AG08396 (cell line): ENCODE data around the gene GET3.
"Not testable (repeated sequence)": the region's sequence is repeated elsewhere in the genome, so short reads cannot be mapped to it uniquely, and the experiment has no call there.

Experiments used
- DNase-seq: peaks from one replicate; pipeline ENCODE4 v3.0.0; 2012; ENCODE audit warnings: low spot score, mixed read lengths

Gene GET3

DNA sequence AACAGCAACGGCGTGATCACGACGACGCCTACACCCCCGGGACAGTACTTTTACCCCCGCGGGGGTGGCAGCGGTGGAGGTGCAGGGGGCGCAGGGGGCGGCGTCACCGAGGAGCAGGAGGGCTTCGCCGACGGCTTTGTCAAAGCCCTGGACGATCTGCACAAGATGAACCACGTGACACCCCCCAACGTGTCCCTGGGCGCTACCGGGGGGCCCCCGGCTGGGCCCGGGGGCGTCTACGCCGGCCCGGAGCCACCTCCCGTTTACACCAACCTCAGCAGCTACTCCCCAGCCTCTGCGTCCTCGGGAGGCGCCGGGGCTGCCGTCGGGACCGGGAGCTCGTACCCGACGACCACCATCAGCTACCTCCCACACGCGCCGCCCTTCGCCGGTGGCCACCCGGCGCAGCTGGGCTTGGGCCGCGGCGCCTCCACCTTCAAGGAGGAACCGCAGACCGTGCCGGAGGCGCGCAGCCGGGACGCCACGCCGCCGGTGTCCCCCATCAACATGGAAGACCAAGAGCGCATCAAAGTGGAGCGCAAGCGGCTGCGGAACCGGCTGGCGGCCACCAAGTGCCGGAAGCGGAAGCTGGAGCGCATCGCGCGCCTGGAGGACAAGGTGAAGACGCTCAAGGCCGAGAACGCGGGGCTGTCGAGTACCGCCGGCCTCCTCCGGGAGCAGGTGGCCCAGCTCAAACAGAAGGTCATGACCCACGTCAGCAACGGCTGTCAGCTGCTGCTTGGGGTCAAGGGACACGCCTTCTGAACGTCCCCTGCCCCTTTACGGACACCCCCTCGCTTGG is 55.0 kb downstream of the GET3 start:
- DNase-seq = peak; percentile 29

DNA sequence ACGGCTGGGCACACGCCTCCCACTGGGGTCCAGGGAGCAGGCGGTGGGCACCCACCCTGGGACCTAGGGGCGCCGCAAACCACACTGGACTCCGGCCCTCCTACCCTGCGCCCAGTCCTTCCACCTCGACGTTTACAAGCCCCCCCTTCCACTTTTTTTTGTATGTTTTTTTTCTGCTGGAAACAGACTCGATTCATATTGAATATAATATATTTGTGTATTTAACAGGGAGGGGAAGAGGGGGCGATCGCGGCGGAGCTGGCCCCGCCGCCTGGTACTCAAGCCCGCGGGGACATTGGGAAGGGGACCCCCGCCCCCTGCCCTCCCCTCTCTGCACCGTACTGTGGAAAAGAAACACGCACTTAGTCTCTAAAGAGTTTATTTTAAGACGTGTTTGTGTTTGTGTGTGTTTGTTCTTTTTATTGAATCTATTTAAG is 55.6 kb downstream of the GET3 start:
- DNase-seq = peak; percentile 9

DNA sequence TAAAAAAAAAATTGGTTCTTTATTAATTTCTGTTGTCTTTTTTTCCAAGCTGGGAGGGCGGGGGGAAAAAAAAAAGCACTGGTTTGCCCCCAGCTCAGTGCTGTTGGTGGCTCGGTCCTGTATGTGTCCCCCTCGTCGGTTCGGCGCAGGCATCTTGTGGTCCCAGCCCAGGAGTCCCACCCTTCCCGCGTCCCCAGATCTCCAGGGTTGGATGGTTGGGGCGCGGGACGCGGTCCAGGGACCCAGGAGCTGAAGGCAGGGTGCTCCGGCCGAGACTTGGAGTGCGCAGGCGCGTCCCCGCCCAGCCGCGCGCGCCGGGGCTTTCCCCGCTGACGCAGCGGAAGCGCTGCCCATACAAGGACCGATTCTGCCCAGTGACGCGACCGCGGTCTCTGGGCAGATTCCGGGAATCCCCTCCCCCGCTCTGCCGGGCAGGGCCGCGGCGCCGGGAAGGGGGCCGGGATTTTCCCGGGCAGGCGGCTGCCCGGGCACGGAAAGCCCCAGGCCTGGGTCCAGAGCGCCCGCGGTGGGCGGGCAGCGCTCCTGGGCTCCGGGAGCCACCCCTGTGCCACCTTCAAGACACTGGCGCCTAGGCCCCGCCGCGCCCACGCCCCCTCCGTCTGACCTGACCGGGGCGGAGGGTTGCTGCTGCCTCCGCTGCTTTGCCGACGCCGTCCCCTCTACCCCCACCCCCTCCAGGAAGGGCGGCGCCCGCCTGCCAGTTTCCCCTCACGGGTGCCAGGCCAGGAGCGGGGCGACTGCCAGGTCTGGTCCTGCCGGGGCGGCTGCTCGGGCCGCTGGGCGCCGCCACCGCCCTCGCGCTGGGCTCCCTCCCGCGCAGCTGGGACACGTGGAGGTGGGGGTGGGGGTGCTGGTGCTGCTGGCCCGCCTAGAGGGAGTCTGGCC is 56.2 kb downstream of the GET3 start:
- peak; percentile 98 for DNase-seq

DNA sequence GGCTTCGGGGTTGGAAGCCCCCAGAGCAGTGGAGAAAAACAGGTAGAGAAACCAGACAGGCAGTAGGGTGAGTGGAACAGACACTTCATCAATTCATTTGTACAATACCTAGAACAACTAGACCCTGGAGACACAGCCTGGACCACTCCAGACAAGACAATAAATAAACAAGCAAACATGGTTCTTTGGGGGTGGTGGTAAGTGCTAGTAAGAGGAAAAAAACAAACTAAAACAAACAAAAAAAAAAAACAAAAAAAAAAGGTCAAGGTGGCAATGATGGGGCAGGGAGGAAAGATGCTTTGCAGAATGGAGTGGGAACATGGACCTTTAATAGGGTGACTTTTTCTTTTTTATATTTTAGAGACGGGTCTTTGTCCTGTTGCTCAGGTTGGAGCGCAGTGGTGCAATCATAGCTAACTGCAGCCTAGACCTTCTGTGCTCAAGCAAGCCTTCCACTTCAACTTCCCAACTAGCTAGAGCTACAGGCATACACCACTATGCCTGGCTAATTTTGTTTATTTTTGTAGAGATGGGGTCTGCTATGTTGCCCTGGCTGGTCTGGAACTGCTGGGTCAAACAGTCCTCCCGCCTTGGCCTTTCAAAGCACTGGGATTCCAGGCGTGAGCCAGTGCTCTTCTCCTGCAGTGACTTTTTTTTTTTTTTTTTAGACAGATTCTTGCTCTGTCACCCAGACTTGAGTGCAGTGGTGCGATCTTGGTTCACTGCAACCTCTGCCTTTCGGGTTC is 57.1 kb downstream of the GET3 start:
- no peak for DNase-seq

DNA sequence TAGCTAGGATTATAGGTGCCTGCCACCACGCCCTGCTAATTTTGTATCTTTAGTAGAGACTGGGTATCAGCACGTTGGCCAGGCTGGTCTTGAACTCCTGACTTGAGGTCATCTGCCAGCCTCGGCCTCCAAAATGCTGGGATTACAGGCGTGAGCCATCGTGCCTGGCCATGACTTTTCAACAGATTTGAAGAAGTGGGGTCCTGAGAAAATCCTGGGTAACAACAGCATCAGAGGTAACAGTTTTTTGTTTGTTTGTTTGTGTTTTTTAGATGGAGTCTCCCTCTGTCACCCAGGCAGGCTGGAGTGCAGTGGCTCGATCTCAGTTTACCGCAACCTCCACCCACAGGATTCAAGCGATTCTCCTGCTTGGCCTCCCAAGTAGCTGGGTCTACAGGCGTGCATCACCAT is 57.7 kb downstream of the GET3 start:
- no peak for DNase-seq

DNA sequence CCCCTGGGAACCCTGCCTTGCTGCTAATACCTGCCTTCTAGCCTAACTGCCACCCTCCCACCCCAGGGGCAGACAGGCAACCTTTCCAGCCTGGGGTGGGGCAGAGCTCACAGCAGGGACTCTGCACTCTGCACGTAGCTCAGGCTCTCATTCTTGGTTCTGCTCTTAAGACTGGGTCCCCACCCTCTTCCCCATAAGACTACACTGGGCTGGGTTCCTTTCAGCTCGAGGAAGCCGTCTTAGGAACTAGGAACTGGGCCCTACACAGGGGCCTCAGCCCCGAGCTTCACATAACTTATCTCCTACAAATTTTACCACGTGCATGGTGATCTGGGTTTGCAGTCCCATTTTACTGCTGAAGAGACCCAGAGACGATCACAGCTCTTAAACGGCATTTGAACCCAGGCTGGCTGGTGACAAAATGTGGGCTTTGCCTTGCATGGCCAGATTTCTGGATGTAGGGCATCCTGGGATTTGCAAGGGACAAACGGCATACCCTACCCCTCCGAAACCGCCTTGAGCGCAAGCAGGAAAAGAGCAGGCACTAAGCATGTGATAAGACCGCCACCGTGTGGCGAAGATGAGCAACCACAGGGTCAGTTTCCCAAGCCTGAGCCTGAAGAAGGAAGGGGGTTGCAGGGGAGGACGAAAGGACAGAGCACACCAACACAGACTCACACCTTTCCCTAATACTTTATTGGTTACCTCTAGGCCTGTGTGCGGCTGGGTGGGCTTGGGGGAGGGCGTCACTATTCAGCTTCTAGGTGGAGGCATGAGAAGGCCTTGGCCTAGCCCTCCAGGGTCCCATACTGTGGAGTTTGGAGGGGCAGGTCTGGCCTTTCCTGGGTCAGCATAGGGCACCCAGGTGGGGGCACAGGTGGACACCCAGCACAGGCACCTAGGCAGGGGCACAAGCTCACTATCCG is 59.1 kb downstream of the GET3 start:
- peak; percentile 71 for DNase-seq

DNA sequence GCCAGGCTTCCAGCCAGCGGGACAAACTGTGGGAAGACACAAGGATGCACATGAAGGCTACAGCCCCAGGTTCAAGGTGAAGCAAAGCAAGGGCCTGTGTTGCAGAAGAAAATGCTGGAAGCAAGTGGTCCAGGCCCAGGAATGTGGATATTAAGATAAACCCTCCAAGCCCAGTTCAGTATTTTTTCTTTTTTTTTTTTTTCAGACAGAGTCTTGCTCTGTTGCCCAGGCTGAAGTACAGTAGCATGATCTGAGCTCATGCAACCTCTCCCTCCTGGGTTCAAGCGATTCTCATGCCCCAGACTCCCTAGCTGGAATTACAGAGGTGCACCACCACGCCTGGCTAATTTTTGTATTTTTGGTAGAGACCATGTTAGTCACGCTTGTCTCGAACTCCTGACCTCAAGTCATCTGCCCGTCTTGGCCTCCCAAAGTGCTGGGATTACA is 59.9 kb downstream of the GET3 start:
- no peak for DNase-seq

DNA sequence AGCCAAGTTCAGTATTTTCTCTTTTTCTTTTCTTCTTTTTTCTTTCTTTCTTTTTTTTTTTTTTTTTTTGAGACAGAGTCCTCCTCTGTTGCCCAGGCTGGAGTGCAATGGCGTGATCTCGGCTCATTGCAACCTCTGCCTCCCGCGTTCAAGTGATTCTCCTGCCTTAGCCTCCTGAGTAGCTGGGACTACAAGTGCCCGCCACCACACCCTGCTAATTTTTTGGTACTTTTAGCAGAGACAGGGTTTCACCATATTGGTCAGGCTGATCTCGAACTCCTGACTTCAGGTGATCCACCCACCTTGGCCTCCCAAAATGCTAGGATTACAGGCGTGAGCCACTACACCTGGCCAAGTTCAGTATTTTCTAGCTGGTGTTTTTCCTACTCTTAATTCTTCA is 60.3 kb downstream of the GET3 start:
- not testable (repeated sequence) for DNase-seq
